Colonic mucosa (tissue), 4 donors: ENCODE measurements around the gene MAPK10. TPM values are rescaled to one million over a fixed set of nuclear protein-coding genes. Genes with fewer than 3 reads are reported as not detected.
"Not testable (repeated sequence)": the region's sequence is repeated elsewhere in the genome, so short reads cannot be mapped to it uniquely, and the experiment has no call there.

ENCODE experiments used
- DNase-seq: peaks from one replicate; pipeline ENCODE4 v3.0.0-alpha.2; 2020
- H3K27ac ChIP-seq: fragments of 200-600 bp; one replicate; pipeline ENCODE4 v1.8.0; 2021
- H3K27me3 ChIP-seq: fragments of 200-600 bp; one replicate; pipeline ENCODE4 v1.8.0; 2021
- H3K36me3 ChIP-seq: fragments of 200-600 bp; one replicate; pipeline ENCODE4 v1.8.0; 2021
- H3K4me1 ChIP-seq: fragments of 200-600 bp; one replicate; pipeline ENCODE4 v1.8.0; 2021; ENCODE audit warnings: mild to moderate bottlenecking
- H3K4me3 ChIP-seq: fragments of 200-600 bp; one replicate; pipeline ENCODE4 v1.8.0; 2021
- H3K9ac ChIP-seq, 2 donors: one replicate each; pipeline ENCODE4 v1.7.0; 2013; ENCODE audit warnings: control low read depth in 2 of 2, low read depth in 2 of 2, low read length in 2 of 2
- H3K9me3 ChIP-seq: fragments of 200-600 bp; one replicate; pipeline ENCODE4 v1.8.0; 2021
- intact Hi-C: fragments of 100-400 bp; cut with DNase I; formaldehyde crosslinking; loops from one replicate; pipeline ENCODE4 v1.14.1; 2022
- total RNA-seq, 2 donors: library from RNA; stranded (reverse); fragmentation: NEBNext Ultra II Directional in 1 of 2; extraction: Animal tissue kit (Norgen Biotek cat#: 25700) in 1 of 2; gene quantifications; one replicate each; pipeline ENCODE4 v1.2.1, GENCODE V29; 2021
- TF ChIP-seq, protein P1 (sequence below): fragments of 200-600 bp; IDR thresholded peaks from one replicate; pipeline ENCODE4 v1.8.0; 2022; ENCODE audit warnings: antibody characterized with exemption, mild to moderate bottlenecking
- donor health status: healthy.
- donor health status: DM: no; HTN: no; CAD: no.
- donor health status: DM: no; HTN: no; CAD: no.

Gene MAPK10
- total RNA-seq, 2 donors from 2014 or later: 2.6 to 4.4 TPM

DNA sequence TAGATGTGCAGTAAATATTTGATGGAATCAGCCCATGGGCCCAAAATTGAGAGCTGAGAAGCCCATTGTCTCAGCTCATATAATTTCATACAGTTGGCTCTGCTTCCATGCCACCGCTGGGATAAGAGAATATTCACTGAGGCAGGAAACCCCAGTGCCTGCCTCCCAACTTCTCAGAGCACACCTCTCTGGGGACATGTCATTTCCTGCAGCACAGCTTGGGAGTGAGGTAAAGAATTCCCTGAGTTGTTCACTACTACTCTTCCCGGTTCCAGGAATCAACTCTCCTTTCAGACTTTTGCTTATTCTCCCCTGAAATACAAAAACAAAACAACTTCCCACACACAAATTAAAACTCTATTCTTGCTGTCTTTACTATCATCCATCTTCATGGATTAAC lies 389.3 kb downstream of the MAPK10 start:
- TF ChIP-seq, protein P1, sequence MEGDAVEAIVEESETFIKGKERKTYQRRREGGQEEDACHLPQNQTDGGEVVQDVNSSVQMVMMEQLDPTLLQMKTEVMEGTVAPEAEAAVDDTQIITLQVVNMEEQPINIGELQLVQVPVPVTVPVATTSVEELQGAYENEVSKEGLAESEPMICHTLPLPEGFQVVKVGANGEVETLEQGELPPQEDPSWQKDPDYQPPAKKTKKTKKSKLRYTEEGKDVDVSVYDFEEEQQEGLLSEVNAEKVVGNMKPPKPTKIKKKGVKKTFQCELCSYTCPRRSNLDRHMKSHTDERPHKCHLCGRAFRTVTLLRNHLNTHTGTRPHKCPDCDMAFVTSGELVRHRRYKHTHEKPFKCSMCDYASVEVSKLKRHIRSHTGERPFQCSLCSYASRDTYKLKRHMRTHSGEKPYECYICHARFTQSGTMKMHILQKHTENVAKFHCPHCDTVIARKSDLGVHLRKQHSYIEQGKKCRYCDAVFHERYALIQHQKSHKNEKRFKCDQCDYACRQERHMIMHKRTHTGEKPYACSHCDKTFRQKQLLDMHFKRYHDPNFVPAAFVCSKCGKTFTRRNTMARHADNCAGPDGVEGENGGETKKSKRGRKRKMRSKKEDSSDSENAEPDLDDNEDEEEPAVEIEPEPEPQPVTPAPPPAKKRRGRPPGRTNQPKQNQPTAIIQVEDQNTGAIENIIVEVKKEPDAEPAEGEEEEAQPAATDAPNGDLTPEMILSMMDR: no peak
- DNase-seq: no peak
- H3K27ac ChIP-seq: no peak overlapping the region
- no peaks in the 10 kb centered on the region for H3K9me3 ChIP-seq
- intact Hi-C loops: no loop called here
- no peaks in the 10 kb centered on the region for H3K27me3 ChIP-seq
- no peak overlapping the region for H3K4me3 ChIP-seq
- H3K9ac ChIP-seq: no peak overlapping the region
- H3K4me1 ChIP-seq: no peaks in the 10 kb centered on the region
- H3K36me3 ChIP-seq: no peaks in the 10 kb centered on the region

DNA sequence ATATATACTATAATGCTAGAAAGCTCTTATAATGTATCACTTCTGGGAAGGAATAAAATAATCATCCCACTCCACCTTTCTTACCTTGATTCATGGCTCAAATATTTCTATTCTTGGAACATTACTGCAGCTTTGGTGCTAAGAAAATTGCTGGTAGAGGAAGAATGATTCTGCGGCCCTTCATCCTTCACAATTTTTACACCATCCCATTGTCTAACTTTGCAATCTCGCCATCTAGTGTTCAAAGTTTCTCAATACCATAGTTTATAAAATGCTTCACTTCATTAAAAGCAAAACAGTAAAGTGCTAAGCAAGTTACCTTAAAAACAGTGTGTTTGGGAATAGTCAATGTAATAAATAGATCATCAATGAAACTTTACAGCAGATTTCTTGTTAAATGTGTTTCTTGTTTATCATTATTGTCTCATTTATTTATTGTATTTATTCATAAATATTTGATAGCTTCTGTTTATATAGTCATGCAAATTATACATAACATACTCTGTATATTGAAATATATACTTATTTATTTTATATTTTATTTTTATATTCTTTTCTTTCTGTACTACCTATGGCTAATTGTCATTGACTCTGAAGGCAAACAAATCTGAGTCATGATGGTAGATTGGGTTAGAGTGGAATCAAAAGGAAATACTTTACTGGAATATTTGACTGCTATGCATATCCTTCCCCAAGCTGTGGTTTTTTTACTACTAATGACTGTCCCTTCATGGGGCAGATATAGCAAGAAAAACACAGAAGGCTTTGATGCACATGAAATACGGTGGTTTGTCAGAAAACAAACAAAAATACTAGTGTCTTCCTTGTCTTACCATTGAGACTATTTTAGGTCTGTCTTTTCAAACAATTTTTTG lies 390.7 kb downstream of the MAPK10 start:
- no peaks in the 10 kb centered on the region for H3K27me3 ChIP-seq
- H3K9me3 ChIP-seq: no peaks in the 10 kb centered on the region
- intact Hi-C loops: loop anchor here (2.0 kb wide), 1 partner anchor 172 kb away; no protein-coding TSS in a partner anchor
- no peak overlapping the region for H3K4me3 ChIP-seq
- DNase-seq: no peak
- no peaks in the 10 kb centered on the region for H3K4me1 ChIP-seq
- TF ChIP-seq, protein P1: peak; percentile 56
- H3K9ac ChIP-seq: no peak overlapping the region
- no peak overlapping the region for H3K27ac ChIP-seq
- H3K36me3 ChIP-seq: no peaks in the 10 kb centered on the region

DNA sequence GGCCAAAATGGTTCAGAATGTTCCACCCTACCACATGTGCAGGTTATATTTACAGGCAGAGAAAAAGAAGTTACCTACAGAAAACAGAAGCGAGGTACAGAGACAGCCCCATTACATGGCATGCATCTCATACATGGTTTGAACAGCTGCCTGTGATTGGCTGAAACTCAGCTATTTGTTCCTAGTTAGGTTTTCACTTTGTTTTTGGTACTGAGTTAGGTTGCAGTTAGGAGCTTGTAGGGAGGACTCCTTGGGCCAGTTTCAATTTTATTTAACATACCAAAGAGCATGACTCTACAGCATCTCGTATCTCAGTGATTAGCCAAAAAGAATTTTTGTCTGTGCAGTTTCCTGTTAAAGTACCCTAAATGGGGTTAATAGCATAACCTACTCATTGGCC lies 392.0 kb downstream of the MAPK10 start:
- TF ChIP-seq, protein P1: no peak
- H3K9me3 ChIP-seq: no peaks in the 10 kb centered on the region
- intact Hi-C loops: loop anchor here (2.0 kb wide), 1 partner anchor 171 kb away; no protein-coding TSS in a partner anchor
- H3K27me3 ChIP-seq: no peaks in the 10 kb centered on the region
- no peak overlapping the region for H3K9ac ChIP-seq
- no peaks in the 10 kb centered on the region for H3K36me3 ChIP-seq
- no peak overlapping the region for H3K4me3 ChIP-seq
- H3K27ac ChIP-seq: no peak overlapping the region
- no peak for DNase-seq
- H3K4me1 ChIP-seq: no peaks in the 10 kb centered on the region

DNA sequence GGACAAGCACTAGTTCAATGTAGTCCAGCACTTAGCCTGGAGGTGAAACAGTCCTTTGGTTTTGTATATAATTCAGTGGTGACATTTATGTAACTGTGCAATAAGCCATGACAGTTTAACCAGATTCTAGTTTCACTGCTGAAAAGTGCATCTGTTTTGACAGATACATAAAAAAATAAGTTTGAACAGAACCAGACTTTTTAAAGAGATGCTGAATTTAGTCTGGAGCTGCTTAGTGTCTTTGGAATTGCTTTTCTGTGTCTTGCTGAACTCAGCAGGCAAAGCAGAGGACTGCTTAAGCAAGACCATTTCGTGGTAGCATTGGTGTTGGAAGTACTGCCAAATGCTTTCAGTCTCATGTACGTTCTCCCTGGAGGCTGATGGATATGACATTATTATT lies 393.5 kb downstream of the MAPK10 start:
- Histone ChIP-seq H3K9ac (no peak overlapping the region), H3K27ac (no peak overlapping the region), H3K27me3 (no peaks in the 10 kb centered on the region), H3K9me3 (no peaks in the 10 kb centered on the region), H3K4me1 (no peaks in the 10 kb centered on the region), H3K4me3 (no peak overlapping the region), H3K36me3 (no peaks in the 10 kb centered on the region)
- intact Hi-C loops: no loop called here
- TF ChIP-seq, protein P1: no peak
- no peak for DNase-seq

DNA sequence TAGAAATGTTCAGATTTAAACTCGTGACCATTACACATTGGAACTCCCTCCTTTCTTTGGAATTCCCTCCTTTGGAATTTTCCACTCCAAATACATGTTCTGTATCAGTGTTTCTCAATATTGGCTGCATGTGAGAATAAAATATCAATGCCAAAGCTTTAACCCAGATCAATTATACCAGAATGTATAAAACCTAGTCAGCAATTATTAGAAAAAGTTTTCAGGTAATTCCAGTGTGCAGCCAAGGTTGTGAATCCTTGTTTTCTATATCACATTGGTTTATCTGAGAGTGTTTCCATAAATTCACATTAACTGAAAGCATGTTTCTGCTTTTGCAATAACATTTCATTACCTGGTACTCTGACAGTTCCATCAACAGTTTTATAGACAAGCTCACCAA lies 394.3 kb downstream of the MAPK10 start:
- Histone ChIP-seq H3K9ac (no peak overlapping the region), H3K9me3 (no peaks in the 10 kb centered on the region), H3K27ac (no peak overlapping the region), H3K4me3 (no peak overlapping the region), H3K36me3 (no peaks in the 10 kb centered on the region), H3K27me3 (no peaks in the 10 kb centered on the region), H3K4me1 (no peaks in the 10 kb centered on the region)
- intact Hi-C loops: no loop called here
- TF ChIP-seq, protein P1: no peak
- DNase-seq: no peak

DNA sequence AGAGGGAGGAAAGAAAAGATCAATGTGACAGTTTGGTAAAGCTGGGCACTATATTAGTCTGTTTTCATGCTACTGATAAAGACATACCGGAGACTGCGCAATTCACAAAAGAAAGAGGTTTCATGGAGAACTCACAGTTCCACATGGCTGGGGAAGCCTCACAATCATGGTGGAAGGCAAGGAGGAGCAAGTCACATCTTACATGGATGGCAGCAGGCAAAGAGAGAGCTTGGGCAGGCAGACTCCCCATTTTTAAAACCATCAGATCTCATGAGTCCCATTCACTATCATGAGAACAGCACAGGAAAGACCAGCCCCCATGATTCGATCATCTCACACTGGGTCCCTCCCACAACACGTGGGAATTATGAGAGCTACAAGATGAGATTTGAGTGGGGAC lies 394.8 kb downstream of the MAPK10 start:
- H3K9me3 ChIP-seq, intact Hi-C loops, H3K27ac ChIP-seq, H3K4me1 ChIP-seq, H3K27me3 ChIP-seq, H3K4me3 ChIP-seq, H3K9ac ChIP-seq, DNase-seq, H3K36me3 ChIP-seq: not testable (repeated sequence)
